ENCODE measurements around the gene BCL2A1.
"Not testable (repeated sequence)": the region's sequence is repeated elsewhere in the genome, so short reads cannot be mapped to it uniquely, and the experiment has no call there.

The BCL2A1 gene

DNA sequence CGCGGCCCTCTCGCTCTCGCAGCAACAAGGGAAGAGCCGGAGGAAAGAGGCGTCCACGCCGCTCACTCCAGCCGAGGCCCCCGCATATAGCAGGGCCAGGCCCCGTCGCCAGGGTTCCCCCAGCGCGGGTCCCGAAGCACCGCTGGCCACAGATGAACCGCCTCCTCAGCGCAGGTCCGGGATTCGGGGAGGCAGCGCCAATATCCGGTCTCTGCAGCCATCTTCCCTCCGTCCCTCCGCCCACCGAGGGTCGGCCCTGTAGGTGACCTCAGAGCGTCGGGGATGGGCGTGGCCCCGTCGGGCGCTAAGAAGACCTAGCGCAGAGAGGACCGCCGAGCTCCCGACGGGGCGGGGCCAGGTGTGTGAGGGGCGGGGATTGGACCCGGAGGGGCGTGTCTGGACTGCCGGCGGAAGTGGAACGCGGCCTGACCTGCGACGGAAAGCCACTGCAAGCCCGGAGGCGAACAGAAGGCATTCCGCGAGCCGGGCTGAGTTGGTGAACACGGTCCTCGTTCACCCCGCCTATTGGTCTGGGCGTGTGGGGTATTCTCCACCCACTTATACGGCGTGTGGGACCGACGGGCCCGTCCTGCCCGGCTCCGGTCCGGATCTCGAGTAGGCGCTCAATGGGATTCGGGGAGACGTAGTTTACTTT is 47.4 kb downstream of the BCL2A1 start:
- peak; percentile 89 for DNase-seq (ENCODE audit: low read depth, low spot score)

GRCh38 chr15:79923079-79923514 is 47.9 kb downstream of the BCL2A1 start:
- no peak for DNase-seq (ENCODE audit: low read depth, low spot score)

DNA sequence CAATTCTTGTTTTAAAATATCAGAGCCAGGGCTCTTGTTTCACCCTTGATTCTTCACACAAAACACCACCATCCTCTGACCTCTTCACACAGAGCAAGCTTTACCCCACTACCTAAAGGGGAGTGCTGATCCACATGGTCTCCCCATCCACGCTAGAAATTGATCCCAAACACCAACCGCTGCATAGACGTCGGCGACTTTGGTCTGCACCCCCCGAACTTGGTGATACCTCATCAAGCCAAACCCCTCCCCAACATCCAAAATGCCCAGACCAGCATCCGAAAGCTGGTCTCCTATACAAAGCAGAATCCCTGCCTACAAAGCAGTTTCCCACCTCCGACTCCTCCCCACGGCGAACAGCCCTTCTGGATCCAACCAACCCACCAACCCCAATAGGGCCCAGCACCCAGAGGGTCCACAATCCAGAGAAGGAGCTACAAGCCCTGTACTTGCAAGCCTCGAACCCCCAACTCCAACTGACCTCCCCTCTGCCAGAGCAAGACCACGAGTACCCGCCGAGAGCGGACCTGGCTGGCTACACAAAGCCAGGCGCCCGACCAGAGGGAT is 48.4 kb downstream of the BCL2A1 start:
- DNase-seq (ENCODE audit: low read depth, low spot score): no peak

DNA sequence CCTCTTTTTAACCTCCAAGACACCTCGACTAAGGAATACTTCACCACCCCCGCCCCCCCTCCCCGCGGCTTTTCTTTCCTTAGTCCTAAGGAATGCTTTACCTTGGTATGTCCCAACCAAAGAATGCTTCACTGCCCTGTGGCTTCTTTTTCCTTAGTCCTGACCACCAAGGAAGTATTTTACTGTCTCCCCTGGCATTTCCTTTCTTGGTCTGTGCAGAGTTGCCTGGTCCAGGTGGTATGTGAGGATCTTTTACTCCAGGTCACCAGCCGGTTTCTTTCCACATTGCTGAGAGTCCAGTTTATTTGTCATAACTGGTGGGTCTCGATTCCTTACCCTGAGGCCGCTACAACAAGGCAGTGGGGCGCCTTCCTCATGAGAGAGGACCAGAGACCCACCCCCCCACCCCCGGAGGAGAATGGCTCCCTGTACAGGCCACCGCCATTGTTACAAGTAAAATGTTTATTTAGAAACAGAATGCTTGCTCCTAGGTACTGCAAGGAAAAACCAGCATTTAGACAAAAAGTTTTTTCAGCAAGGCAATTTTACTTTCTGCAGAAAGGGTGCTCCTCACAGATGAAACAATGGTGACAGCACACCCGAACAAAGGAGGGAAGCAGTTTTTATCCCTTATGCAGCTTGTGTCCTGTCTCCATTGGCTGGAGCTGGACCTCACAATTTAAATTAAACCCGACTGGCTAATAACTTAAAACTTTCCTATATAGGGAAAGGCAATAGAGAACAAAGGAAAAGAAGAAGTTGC is 51.1 kb downstream of the BCL2A1 start:
- no peak for DNase-seq (ENCODE audit: low read depth, low spot score)

- DNase-seq (ENCODE audit: low read depth, low spot score): no peak
Measured at GRCh38 chr15:79919090-79919748, 51.8 kb downstream of the BCL2A1 start.

DNA sequence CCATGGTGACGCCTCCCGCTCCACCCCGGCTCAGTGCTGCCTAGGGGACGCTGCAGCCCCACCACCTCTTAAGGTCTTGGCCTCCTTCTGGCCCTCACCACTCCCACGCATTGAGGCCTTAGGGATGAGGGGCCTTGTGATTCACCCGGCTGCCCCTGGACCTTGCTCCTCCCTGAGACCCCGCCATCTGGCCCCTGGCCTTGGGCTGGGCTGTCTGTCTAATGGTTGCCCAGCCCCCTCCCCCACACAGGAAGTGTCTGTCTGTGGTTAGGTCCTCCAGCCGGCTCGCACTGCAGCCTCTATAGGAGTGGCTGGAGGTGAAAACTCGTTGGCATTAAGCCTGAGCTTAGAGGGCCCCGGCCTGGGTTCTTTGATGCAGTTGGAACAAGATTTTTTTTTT is 52.7 kb downstream of the BCL2A1 start:
- DNase-seq (ENCODE audit: low read depth, low spot score): no peak

GRCh38 chr15:79916502-79917132 is 54.4 kb downstream of the BCL2A1 start:
- no peak for DNase-seq (ENCODE audit: low read depth, low spot score)

DNA sequence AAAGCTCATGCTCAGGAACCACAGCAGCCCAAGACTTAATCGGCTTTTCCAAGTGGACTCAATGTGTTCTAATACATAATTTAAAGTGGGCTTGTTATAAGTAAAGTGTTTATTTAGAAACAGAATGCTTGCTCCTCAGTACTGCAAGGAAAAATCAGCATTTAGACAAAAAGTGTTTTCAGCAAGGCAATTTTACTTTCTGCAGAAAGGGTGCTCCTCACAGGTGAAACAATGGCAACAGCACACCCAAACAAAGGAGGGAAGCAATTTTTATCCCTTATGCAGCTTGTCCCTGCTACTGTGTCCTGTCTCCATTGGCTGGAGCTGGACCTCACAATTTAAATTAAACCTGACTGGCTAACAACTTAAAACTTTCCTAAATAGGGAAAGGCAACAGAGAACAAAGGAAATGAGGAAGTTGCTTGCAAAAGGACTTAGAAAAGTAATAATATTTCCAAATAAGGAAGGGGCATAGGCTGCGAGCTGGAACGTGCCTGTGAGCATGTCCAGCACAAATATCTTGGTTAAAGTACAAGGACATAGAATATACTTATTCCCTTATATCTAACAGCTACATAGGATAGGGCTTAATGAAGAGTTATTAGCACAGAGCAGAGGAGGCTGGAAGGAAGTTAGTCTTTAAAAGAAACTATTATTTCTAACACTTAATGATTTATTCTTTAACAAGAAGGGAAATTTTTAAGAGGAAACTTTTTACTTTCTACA is 55.1 kb downstream of the BCL2A1 start:
- not testable (repeated sequence) for DNase-seq (ENCODE audit: low read depth, low spot score)

DNA sequence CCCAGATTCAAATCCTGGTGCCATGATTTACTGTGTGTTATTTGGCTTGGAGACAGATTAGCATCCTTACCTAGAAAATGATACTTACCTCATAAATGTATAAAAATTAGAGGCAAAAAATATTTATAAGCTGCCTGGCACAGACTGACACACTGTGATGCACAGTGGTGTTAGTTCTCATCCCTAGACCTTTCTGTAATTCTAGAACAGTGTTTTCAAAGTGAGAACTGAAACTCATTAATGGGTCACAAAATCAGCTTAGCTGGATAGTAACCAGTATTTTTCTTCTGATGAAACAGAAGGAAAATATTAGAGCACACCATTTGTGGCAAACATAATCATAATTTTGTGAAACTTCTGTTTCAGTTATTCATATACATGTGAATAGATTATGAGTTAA is 56.3 kb downstream of the BCL2A1 start:
- DNase-seq (ENCODE audit: low read depth, low spot score): no peak
